ENCODE results near the gene PTPRR.

PTPRR gene

GRCh38 chr12:70918321-70918720, 2.2 kb downstream of the PTPRR start:
- no peak for DNase-seq (ENCODE audit: low spot score)

- no peak for DNase-seq (ENCODE audit: low spot score)
These were observed 9.9 kb downstream of the PTPRR start for GRCh38 chr12:70910666-70911065.

- DNase-seq (ENCODE audit: low spot score) = no peak
These were observed 11.6 kb downstream of the PTPRR start for GRCh38 chr12:70908978-70909377.

- no peak for DNase-seq (ENCODE audit: low spot score)
These were observed 13.1 kb downstream of the PTPRR start for GRCh38 chr12:70907412-70907811.

GRCh38 chr12:70895956-70896355, 24.6 kb downstream of the PTPRR start:
- DNase-seq (ENCODE audit: low spot score) = no peak

GRCh38 chr12:70892593-70892992, 27.9 kb downstream of the PTPRR start:
- DNase-seq (ENCODE audit: low spot score) = no peak

- DNase-seq (ENCODE audit: low spot score) = no peak
These were observed 29.4 kb downstream of the PTPRR start for GRCh38 chr12:70890895-70891832.

GRCh38 chr12:70885956-70886355, 34.6 kb downstream of the PTPRR start:
- DNase-seq (ENCODE audit: low spot score) = no peak

GRCh38 chr12:70883855-70884254, 36.7 kb downstream of the PTPRR start:
- DNase-seq (ENCODE audit: low spot score) = no peak

- DNase-seq (ENCODE audit: low spot score) = no peak
These were observed 39.8 kb downstream of the PTPRR start for GRCh38 chr12:70880744-70881143.

GRCh38 chr12:70876952-70877351, 43.6 kb downstream of the PTPRR start:
- no peak for DNase-seq (ENCODE audit: low spot score)

GRCh38 chr12:70875628-70876027, 44.9 kb downstream of the PTPRR start:
- no peak for DNase-seq (ENCODE audit: low spot score)

GRCh38 chr12:70854881-70855568, 65.5 kb downstream of the PTPRR start:
- DNase-seq (ENCODE audit: low spot score) = no peak

- DNase-seq (ENCODE audit: low spot score) = no peak
These were observed 66.4 kb downstream of the PTPRR start for GRCh38 chr12:70854138-70854537.

GRCh38 chr12:70853326-70853725, 67.2 kb downstream of the PTPRR start:
- no peak for DNase-seq (ENCODE audit: low spot score)

GRCh38 chr12:70852416-70853150, 68.0 kb downstream of the PTPRR start:
- no peak for DNase-seq (ENCODE audit: low spot score)

- peak; percentile 62 for DNase-seq (ENCODE audit: low spot score)
These were observed 71.1 kb downstream of the PTPRR start for GRCh38 chr12:70849265-70849960.

- DNase-seq (ENCODE audit: low spot score) = no peak
These were observed 72.7 kb downstream of the PTPRR start for GRCh38 chr12:70847871-70848270.

GRCh38 chr12:70845268-70845667, 75.3 kb downstream of the PTPRR start:
- no peak for DNase-seq (ENCODE audit: low spot score)

GRCh38 chr12:70843363-70843762, 77.2 kb downstream of the PTPRR start:
- DNase-seq (ENCODE audit: low spot score) = no peak

GRCh38 chr12:70842942-70843341, 77.6 kb downstream of the PTPRR start:
- no peak for DNase-seq (ENCODE audit: low spot score)

- DNase-seq (ENCODE audit: low spot score) = no peak
These were observed 78.4 kb downstream of the PTPRR start for GRCh38 chr12:70842136-70842535.

All from COLO829 (cell line).